SK-N-DZ (cell line): ENCODE results near the gene NT5DC1.

Source experiments
- DNase-seq: peaks from one replicate; pipeline ENCODE4 v3.0.0-alpha.2; 2015; ENCODE audit warnings: low spot score

NT5DC1 gene

GRCh38 chr6:116239856-116240255 lies 139.2 kb downstream of the NT5DC1 start:
- DNase-seq = no peak

GRCh38 chr6:116244284-116244683 lies 143.6 kb downstream of the NT5DC1 start:
- peak; percentile 16 for DNase-seq

GRCh38 chr6:116246089-116246488 lies 145.4 kb downstream of the NT5DC1 start:
- no peak for DNase-seq

GRCh38 chr6:116247285-116247684 lies 146.6 kb downstream of the NT5DC1 start:
- DNase-seq = no peak

DNA sequence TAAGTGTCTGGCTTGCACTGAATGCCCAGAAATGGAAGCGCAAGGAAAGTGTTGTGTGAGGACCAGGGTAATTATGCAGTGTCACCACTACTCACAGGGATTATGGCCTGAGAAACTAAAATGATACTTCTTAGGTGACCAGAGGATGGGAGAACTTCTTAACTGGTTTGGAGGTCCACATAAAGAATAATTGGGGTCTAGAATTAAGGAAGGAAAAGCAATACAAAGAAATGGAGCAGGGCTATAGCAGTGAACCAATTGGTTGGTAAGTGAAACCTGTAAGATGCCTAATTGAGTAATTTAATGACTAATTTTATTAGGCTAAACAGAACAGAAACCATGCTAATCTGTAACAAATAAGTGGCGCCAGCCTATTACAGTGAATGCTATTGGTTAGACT lies 147.9 kb downstream of the NT5DC1 start:
- no peak for DNase-seq

DNA sequence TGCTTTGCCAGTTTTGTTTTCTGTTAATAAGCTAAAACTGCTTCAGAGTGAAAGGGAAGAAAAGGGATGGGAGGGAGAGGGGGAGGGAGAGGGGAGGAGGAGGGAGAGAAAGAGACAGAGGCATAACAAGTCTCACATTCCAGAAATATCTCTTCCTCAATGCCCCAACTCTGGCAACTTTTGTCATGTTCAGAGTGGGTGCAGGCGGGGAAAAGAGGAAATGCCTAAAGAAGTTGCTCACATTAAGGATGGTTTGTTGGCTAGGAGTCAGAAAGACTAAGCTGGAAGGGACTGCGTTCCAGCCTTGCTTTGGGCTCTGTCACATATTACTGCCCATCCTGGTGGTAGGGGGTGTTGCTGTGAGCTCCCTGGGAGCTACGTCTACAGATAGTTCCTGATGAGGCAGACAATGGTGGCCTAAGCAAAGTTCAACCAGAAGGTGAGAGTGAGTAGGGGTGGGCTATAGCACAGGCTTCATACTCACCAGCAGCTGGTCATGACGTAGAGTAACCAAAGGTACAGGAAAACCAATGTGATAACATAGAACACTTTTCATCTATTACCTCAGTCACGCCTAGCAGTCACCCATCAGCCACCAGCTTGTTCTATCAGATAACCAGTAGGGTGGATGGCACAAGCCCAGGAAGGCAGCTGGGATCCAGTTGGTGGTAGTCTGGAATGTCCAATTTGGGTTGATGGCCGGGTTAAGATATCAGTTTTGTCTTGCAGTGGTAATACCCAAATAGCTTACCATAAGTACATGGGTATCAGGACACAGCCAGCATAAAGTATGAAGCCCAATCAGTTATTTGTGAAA lies 151.1 kb downstream of the NT5DC1 start:
- peak; percentile 8 for DNase-seq

DNA sequence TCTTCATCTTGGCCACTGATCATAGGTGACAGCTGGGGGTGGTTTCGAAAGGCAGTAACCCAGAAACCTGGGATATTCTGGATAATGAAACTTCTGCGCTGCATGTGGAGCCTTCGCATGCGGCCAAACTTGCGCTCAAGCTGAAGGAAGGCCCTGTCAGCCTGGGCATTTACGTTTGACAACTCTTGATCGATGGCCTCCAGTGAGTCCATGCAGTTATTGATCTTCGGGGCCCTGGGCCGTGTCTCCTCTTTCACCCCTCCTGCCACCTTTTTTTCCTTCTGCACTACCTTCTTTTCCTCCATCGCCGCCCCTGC lies 152.5 kb downstream of the NT5DC1 start:
- no peak for DNase-seq

DNA sequence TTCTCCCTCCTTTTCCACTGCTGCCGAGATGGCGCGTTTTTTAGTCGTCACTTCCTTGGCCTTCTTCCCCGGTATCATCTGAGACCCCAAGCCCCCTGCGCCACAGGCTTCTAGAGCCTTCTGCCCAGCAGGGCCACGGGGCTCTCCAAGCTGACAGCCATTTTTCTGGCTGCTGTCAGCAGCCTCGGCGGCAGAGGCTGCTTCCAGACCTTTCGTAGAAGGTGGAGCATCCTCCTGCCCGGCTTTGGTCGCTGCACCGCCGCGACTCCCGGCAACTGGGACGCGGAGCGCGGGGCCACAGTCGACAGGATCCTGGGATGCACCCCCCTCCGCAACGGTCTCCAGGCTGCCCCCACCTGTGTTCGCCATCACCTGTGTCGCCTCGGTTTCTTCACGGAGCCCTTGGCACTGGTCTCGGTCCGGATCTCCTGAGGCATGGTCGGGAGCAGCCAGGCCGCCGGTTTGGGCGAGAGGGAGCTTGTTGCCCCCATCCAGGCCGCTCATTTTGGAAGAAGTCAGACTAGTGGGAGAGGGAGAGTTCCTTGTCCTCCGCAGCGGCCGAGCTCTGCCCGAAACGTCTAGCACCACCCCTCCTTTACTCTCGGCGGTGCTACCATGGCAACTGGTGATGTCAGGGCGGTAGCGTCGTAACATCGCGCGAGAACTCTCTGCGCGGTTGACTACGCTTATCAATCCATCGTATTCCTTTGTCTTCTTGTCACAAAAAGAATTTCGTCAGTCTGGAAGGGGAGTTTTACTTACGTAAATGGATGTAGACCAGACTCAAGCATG lies 153.0 kb downstream of the NT5DC1 start, which contains the start of gene TSPYL4:
Gene TSPYL4, minus strand, starts transcription at position 571 of the 792 bp plus-strand sequence. Its CDS starts 67 bp downstream, at position 504.
- DNase-seq = peak; percentile 98

- DNase-seq = peak; percentile 18
These were observed 153.8 kb downstream of the NT5DC1 start for GRCh38 chr6:116254297-116255056.

- DNase-seq = peak; percentile 14
These were observed 154.7 kb downstream of the NT5DC1 start for GRCh38 chr6:116255246-116255800.

GRCh38 chr6:116256694-116257093 lies 156.0 kb downstream of the NT5DC1 start:
- DNase-seq = no peak

DNA sequence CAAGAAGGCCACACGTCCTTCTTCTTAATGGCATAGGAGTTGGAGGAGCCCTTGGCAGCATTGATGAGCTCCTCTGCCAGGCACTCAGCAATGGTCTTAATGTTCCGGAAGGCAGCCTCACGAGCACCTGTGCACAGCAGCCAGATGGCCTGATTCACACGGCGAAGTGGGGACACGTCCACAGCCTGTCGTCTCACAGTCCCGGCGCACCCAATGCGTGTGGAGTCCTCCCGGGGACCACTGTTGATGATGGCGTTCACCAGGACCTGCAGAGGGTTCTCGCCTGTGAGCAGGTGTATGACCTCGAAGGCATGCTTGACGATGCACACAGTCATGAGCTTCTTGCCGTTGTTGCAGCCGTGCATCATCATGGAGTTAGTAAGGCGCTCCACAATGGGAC lies 157.9 kb downstream of the NT5DC1 start:
- DNase-seq = no peak

- DNase-seq = no peak
These were observed 162.7 kb downstream of the NT5DC1 start for GRCh38 chr6:116263353-116263752.

- DNase-seq = no peak
These were observed 164.6 kb downstream of the NT5DC1 start for GRCh38 chr6:116265041-116265829.

DNA sequence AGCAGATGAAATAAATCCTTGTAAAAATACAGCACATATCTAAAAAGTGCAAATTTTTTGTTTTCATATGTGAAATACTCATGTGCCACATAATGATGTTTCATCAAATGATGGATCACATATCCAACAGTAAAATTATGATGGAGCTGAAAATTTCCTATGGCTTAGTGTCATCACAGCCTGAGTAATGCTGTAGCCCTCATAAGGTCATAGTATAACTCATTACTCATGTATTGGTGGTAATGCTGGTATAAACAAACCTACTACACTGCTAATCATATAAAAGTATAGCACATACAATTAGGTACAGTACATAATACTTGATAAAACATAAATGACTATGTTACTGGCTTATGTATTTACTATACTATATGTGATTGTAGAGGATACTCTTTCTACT lies 166.2 kb downstream of the NT5DC1 start:
- DNase-seq = no peak

DNA sequence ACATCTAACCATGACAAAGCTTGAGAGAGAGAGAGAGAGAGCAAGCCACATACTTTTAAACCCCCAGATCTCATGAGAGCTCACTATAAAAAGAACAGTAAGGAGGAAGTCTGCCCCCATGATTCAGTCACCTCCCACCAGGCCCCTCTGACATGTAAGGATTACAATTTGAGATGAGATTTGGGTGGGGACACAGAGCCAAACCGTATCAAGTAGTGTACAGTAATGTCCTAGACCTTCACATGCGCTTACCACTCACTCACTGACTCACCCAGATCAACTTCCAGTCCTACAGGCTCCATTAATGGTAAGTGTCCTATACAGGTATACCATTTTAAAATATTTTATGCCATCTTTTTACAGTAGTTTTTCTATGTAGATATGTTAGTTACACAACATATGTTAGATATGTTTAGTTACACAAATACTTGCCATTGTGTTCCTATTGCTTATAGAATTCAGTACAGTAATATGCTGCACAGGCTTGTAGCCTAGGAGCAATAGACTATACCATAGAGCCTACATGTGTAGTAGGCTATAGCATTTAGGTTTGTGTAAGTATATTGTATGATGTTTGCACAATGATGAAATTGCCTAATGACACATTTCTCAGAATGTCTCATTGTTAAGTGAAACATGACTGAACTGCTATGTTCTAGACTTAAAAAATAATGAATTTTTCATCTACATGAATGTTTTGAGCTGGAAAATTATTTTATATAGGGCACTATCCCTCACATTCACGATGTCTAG lies 167.4 kb downstream of the NT5DC1 start:
- no peak for DNase-seq

- DNase-seq = peak; percentile 85
These were observed 168.1 kb downstream of the NT5DC1 start for GRCh38 chr6:116268589-116269293.

DNA sequence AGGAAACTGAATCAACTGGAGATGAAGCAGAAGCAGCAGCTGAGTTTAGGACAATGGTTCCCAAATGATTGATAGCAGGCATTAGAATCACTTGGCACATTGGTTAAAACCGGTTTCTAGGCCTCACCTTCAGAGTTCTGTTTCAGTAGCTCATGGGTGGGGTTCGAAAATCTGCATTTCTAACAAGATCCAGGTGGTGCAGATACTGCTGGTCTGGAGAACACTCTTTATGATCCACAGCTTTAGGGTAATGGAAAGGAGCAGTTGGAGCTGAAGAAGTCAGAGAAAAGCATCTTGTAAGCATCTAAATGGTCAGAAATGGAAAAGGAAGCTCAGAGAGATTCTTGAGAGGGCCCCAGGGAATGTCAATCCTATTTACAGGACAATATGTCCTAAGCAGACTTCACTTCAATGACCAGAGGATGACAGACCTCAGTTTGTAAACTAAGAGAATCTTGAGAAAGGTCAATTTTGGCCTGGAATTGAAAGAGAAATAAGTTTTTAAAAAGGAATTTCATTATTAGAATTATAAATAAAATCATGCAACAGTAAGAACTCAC lies 170.6 kb downstream of the NT5DC1 start:
- no peak for DNase-seq

DNA sequence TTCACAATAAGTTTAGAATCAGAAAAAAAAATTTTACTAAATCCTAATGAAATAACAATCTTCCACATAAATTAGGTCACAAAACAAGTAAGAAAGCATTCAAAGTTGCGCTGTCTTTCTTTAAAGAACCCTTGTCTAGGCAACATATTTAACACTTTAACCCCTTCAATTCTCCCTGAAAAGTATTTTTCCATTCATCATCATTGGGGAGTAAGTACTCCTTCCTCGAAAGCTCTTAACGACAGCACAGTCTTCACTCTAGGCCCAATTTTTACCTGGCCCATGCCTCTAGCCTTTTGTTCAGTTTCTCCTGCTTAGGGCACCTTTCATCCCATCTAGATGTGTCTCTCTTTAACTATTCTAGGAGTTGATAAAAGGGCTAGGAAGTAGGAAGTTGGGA lies 176.5 kb downstream of the NT5DC1 start:
- DNase-seq = no peak
